ENCODE results near the gene ZNF14. TPM values are rescaled to one million over a fixed set of nuclear protein-coding genes. Genes with fewer than 3 reads are reported as not detected.
"Not testable (repeated sequence)": the region's sequence is repeated elsewhere in the genome, so short reads cannot be mapped to it uniquely, and the experiment has no call there.

Gene ZNF14
- total RNA-seq: 6.8 and 8.5 TPM in 2 replicates

GRCh38 chr19:19732579-19733501 is at the start of gene ZNF14:
Gene ZNF14 (minus strand): TSS chr19:19733112. CDS start chr19:19732958, 154 bp downstream.
- intact Hi-C loops (cut with micrococcal nuclease): loop anchor here (1.0 to 2.0 kb wide), 7 partner anchors 43 to 505 kb away; partner anchors contain the start of genes GMIP, ZNF101, ZNF253 and ZNF506

DNA sequence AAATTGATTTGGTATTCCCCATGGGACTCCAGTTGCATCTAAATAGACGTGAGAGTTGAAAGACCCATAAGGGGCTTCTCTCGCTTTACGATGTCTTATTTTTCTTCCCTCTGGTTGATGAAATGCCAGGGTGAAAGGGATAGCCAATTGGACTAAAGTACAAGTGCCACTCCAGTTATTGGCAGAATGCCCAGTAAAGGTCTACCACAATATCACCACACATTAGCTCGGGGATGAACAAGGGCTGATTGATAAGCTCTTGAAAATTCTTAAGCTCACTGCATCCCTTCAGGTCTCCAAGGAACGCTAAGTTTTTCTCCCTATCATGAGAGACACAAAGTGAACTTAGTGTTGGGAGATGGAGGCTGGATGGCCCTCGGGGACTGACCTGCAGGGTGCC is 48.9 kb upstream of the ZNF14 start:
- intact Hi-C loops (cut with micrococcal nuclease): not testable (repeated sequence)

GRCh38 chr19:19778666-19779065 is 45.8 kb upstream of the ZNF14 start:
- intact Hi-C loops (cut with micrococcal nuclease): loop anchor here (10.0 kb wide), 1 partner anchor 1146 kb away; the partner anchor contains the start of gene ZNF85

GRCh38 chr19:19777692-19778091 is 44.8 kb upstream of the ZNF14 start:
- intact Hi-C loops (cut with micrococcal nuclease): loop anchor here (2.0 to 10.0 kb wide), 4 partner anchors 179 to 1147 kb away; partner anchors contain the start of gene ZNF85

- intact Hi-C loops (cut with micrococcal nuclease): loop anchor here (1.0 to 10.0 kb wide), 17 partner anchors 41 to 1148 kb away; partner anchors contain the start of genes ATP13A1, GMIP, NDUFA13 and ZNF101
These were observed 43.5 kb upstream of the ZNF14 start for GRCh38 chr19:19776206-19777008.

DNA sequence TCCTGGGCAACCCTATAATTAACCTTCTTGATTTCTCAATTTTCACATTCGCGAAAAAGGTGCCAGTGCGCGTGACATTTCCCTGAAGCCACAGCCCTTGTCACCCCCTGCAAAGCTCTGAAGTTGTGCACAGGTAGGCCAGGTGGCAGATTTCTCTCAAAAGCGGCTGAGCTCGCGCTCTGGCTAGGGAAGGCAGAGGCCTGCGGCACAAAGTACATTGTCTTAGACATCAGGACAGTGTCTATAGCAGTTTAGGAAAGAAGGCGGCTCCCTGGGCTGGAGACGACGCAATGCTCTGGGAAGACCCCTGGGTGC is 42.9 kb upstream of the ZNF14 start:
- intact Hi-C loops (cut with micrococcal nuclease): loop anchor here (1.0 to 10.0 kb wide), 17 partner anchors 41 to 1149 kb away; partner anchors contain the start of genes ATP13A1, GMIP, NDUFA13 and ZNF101

DNA sequence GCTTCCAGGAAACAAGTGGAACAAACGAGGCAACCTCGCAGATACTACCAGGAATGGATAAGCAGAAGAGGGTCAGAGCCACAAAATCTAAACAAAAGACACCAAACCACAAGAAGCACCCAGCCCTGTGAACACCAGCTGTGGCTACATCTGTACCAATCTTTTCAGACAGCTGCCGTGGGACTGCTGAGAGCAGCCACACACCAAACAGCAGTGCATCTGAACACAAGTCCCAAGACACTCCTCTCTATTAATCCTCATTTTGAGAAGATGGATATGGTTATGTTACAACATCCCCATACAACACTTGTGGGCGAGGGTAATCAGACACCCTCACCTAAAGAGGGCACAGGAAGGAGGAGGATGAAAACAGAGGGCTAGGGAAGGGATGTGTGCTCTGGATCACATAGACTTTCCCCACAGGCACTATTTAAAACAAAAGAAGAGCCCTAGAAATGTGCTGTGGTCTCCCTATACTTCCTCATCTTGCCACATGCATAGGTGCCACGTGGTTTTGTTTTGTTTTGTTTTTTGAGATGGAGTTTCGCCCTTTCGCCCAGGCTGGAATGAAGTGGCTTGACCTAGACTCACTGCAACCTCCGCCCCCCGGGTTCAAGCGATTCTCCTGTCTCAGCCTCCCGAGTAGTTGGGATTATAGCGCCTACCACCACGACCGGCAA is 41.6 kb upstream of the ZNF14 start:
- intact Hi-C loops (cut with micrococcal nuclease): loop anchor here (10.0 kb wide), 1 partner anchor 1150 kb away; the partner anchor contains the start of gene ZNF85

DNA sequence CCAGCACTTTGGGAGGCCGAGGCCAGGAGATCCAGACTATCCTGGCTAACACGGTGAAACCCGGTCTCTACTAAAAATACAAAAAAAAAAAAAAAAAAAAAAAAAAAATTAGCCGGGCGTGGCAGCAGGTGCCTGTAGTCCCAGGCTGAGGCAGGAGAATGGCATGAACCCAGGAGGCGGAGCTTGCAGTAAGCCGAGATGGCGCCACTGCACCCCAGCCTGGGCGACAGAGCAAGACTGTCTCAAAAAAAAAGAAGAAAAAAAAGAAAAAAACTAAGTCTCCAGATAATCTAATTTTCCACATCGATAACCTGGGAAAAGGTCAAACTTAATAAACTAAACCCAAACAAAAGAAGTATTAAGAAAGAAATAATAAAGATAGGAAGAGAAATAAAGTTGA is 39.1 kb upstream of the ZNF14 start:
- intact Hi-C loops (cut with micrococcal nuclease): loop anchor here (10.0 kb wide), 1 partner anchor 1153 kb away; the partner anchor contains the start of gene ZNF85

GRCh38 chr19:19769971-19770370 is 37.1 kb upstream of the ZNF14 start:
- intact Hi-C loops (cut with micrococcal nuclease): loop anchor here (10.0 kb wide), 1 partner anchor 1155 kb away; the partner anchor contains the start of gene ZNF85

DNA sequence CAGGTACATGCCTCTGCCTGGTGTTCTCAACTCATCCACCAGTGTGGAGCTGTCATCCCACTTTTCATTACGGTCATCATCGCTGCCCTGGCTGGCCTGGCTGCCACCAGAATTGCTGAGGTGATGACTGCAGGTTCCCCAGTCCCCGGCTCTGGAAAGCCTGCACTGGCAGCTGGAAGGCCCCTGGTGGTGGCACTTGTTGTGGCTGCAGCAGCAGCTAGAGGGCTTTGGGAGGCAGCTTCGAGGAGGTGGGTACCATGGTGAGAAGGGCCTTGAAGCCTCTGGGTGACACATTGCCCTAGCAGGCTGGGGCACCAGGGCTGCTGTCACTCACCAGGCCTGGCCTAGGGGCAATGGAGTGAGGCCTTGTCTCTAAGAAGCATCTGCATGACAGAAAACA is 25.3 kb upstream of the ZNF14 start:
- intact Hi-C loops (cut with micrococcal nuclease): no loop called here

DNA sequence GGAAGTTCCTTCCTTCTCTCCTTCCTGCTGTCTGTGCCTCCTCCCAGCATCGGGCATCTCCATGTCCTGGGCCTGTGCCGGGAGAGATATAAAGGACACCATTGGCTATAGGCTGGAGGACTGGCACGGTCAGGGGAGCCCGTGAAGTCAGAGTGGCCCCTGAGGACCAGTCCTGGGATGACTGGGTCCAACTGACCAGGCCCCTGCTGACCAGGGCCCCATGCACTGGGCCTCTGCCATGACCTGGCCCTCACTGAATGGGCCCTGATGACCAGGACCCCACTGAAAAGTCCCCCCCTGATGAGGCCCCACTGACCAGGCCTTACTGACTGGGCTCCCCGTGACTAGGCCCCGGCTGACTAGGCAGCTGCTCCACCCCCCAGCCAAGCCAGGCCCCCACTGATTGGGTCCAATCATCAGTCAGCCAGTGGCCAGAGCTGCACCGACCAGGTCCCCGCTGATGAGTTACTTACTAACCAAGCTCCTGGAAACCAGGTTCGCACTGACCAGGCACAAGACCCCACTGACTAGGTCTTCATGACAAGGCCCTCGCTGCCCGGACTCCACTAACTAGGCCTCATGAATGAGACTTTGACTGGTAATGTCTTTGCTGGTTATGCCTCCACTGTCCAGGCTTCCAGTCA is 20.0 kb upstream of the ZNF14 start:
- intact Hi-C loops (cut with micrococcal nuclease): no loop called here

- intact Hi-C loops (cut with micrococcal nuclease): no loop called here
These were observed 18.9 kb upstream of the ZNF14 start for GRCh38 chr19:19751846-19752245.

DNA sequence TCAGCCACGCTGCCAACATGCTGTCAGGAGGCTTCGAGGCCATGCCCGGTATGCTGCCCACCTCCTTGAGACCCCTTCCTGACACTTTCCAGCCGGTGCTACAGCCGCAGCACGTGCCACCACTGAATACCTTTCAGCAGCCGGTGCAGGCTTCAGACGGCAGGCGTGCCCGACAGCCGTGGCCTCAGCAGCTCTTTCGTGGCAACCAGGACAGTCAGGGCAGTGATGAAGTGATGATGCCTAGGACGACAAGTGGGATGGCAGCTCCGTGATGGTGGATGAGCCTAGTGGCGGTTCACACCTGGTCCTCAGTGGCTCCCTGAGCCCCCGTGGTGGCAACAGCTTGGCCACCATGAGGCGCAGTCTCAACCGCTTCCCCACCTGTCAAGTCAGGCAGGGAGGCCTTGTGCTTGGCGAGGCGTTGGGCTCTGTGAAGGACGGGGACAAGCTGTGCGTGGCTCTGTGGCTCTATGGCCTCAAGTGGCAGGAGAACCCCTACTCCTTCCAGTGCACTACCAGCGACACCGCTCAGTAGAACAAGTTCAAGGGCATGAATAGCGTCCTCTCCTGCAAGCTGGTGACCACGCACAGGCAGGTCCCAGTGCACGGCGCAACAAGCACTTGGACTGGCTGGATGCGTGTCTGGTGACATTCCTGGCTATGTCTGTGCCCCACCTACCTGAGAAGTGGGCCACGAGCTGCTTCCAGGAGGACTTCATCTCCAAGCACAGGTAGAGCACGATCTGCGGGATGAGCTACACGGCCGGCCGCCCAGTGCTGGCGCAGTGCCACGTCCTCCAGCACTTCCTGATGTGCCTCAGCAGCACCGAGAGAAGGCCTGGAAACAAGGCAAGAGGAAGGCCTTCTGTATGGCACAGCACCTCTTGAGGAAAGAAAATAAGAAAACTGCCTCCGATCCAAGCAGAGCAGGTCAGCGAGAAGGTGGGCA is 18.2 kb upstream of the ZNF14 start:
- intact Hi-C loops (cut with micrococcal nuclease): no loop called here

DNA sequence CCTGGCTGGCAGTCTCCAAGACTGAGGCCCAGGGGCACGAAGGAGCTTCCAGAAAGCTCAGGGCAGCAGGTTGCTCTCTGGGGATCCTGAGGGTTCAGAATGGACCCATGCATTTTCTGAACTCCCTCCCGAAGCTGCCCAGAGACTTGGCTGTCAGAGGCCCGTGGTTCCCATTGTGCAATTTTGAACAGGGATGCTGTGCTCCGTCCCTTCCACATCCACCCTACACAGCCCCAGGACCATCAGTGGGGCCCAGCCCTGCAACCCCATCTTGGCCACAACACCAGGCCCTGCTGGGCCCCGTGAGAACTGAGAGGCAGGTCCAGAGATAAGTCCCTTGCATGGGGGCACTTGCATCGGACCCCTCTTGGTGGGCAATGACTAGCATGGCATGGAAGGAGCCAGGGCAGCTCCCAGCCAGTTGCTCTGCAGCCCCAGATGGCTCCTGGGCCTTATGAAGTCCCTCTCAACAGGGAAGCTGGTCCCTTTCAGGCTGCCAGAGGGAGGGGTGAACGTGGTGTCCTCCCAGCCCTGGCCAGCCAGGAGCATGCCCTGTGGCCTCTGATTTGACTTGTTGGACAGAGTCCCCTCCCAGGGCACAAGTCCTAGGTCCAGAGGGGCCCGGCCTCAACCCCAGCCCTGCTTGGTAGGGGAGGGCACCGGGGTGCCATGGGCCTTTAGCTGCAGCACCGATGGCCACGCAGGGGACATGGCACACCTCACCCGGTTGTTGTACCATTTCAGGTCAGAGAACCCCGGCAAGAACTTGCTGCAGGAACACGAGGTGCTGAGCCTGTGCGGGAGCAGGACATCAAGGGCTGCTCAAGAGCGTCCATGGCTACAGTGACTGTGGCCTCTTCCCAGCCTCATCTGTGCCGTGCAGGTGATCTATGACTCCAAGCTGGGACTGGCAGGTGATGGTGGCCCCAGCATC is 17.3 kb upstream of the ZNF14 start:
- intact Hi-C loops (cut with micrococcal nuclease): no loop called here

- intact Hi-C loops (cut with micrococcal nuclease): no loop called here
These were observed 16.4 kb upstream of the ZNF14 start for GRCh38 chr19:19749117-19749907.

GRCh38 chr19:19748249-19748938 is 15.5 kb upstream of the ZNF14 start:
- intact Hi-C loops (cut with micrococcal nuclease): no loop called here

Data from T-helper 1 cell treated with Interleukin-12 subunit alpha and Interleukin-12 subunit beta and Interleukin-4 antibody, amounts not matched to agents 30 ng/mL and 1 ng/mL, for 36 hours (primary cell).